ENCODE results near the gene PDE4B.

DNA sequence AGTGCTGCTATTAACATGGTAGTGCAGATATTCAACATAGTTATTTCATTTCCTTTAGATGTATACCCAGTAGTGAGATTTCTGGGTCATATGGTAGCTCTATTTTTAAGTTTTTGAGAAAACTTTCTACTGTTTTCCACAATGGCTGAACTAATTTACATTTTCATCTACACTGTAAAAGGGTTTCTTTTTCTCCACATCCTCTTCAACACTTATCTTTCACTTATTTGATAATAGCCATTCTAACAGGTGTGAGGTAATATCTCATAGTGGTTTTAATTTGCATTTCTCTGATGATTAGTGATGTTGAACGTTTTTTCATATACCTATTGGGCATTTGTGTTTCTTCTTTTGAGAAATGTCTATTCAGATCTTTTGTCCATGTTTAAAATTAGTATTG, 149.8 kb downstream of the PDE4B start:
- TF ChIP-seq, protein P1, sequence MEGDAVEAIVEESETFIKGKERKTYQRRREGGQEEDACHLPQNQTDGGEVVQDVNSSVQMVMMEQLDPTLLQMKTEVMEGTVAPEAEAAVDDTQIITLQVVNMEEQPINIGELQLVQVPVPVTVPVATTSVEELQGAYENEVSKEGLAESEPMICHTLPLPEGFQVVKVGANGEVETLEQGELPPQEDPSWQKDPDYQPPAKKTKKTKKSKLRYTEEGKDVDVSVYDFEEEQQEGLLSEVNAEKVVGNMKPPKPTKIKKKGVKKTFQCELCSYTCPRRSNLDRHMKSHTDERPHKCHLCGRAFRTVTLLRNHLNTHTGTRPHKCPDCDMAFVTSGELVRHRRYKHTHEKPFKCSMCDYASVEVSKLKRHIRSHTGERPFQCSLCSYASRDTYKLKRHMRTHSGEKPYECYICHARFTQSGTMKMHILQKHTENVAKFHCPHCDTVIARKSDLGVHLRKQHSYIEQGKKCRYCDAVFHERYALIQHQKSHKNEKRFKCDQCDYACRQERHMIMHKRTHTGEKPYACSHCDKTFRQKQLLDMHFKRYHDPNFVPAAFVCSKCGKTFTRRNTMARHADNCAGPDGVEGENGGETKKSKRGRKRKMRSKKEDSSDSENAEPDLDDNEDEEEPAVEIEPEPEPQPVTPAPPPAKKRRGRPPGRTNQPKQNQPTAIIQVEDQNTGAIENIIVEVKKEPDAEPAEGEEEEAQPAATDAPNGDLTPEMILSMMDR (IDR thresholded peaks at IDR 0.05) = no peak
- no peak for TF ChIP-seq POLR2A (IDR thresholded peaks at IDR 0.05)

All from lower leg skin (tissue), 3 donors.